ENCODE results near the gene PTPMT1.

DNA sequence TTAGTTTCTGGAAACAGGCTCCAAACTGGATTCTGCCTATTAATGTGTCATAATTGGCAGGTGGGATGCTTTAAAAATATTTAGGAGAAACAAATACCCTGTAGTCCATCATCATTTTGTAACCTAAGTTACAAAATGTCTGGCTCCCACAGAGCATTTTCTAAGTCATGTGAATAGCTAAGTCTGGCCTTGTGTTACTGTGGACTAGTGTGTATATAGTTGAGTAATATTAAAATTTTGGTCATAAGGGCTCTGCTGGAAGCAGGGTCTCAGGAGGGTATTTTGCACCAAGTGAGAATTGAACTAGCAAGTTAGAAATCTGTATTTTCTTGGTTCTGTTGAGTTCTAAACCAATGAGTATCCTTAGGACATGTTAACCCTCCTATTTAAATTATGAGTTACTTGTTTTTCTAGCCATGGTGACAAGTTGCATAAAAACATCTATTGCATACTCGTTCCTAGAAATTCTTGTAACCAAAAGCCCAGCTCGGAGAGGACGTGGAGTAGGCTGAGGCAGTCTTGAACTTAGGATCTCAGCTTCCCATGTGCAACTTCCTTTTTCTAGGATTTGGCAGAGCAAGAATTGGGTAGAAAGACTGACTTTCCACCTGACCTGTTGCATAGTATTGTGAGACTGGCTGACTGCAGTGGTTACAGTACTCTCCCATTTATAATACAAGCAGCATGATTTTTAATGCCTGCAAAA is 5.4 kb downstream of the PTPMT1 start:
- TF ChIP-seq, protein P1, sequence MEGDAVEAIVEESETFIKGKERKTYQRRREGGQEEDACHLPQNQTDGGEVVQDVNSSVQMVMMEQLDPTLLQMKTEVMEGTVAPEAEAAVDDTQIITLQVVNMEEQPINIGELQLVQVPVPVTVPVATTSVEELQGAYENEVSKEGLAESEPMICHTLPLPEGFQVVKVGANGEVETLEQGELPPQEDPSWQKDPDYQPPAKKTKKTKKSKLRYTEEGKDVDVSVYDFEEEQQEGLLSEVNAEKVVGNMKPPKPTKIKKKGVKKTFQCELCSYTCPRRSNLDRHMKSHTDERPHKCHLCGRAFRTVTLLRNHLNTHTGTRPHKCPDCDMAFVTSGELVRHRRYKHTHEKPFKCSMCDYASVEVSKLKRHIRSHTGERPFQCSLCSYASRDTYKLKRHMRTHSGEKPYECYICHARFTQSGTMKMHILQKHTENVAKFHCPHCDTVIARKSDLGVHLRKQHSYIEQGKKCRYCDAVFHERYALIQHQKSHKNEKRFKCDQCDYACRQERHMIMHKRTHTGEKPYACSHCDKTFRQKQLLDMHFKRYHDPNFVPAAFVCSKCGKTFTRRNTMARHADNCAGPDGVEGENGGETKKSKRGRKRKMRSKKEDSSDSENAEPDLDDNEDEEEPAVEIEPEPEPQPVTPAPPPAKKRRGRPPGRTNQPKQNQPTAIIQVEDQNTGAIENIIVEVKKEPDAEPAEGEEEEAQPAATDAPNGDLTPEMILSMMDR (IDR thresholded peaks at IDR 0.05; ENCODE audit: low read length), result no peak
- TF ChIP-seq EZH2 (optimal IDR thresholded peaks at IDR 0.05; ENCODE audit: low read depth, low read length), result no peak
